Measurements from ENCODE around the gene HAND2.

- TF ChIP-seq CTCF (IDR thresholded peaks at IDR 0.05; ENCODE audit: insufficient read depth, low read depth, low read length) = no peak
- no peak for TF ChIP-seq EZH2 (IDR thresholded peaks at IDR 0.05; ENCODE audit: insufficient read depth, low read length)
These were observed 27.7 kb downstream of the HAND2 start for GRCh38 chr4:173502282-173502681.
